ENCODE results near the gene KRT13.

Gene KRT13

GRCh38 chr17:41511116-41511515 lies 5.7 kb upstream of the KRT13 start:
- Histone ChIP-seq H3K4me2 (ENCODE audit: insufficient read depth, low read length, poor library complexity, severe bottlenecking) (no peak overlapping the region), H3K9ac (ENCODE audit: low read depth, low read length, poor library complexity) (no peak overlapping the region), H2AK5ac (ENCODE audit: low read depth, low read length) (no peak overlapping the region), H3K18ac (ENCODE audit: low read length) (no peak overlapping the region), H3K9me3 (replicated peaks in 1 of 2; ENCODE audit: control insufficient read depth in 2 of 2, insufficient read depth in 1 of 2, low read depth in 1 of 2, low read length in 2 of 2) (no peaks in the 10 kb centered on the region), H2BK5ac (ENCODE audit: low read length) (no peak overlapping the region), H3K14ac (ENCODE audit: low read length) (no peak overlapping the region), H3K27me3 (ENCODE audit: control insufficient read depth in 3 of 3, insufficient read depth in 3 of 3, low read depth in 1 of 3, low read length in 3 of 3) (peaks cover 0 to 6% (median 0%) of the 10 kb centered on the region in 3 experiments), H3K23ac (ENCODE audit: low read depth, low read length, poor library complexity) (no peak overlapping the region), H2BK12ac (ENCODE audit: low read length) (no peak overlapping the region), H2AFZ (ENCODE audit: low read length) (no peak overlapping the region), H2BK15ac (ENCODE audit: low read length) (no peak overlapping the region), H3K36me3 (replicated peaks in 1 of 2; ENCODE audit: control insufficient read depth in 2 of 2, insufficient read depth in 2 of 2, low read length in 2 of 2) (no peaks in the 10 kb centered on the region), H3K27ac (replicated peaks; ENCODE audit: low read length) (no peak overlapping the region), H2BK120ac (ENCODE audit: low read depth, low read length) (no peak overlapping the region), H3K79me1 (ENCODE audit: low read depth, low read length) (no peaks in the 10 kb centered on the region), H4K8ac (ENCODE audit: low read depth, low read length) (no peak overlapping the region), H3K4me3 (ENCODE audit: low read length in 2 of 2) (no peak overlapping the region), H3K4ac (ENCODE audit: low read length) (no peak overlapping the region), H3K4me1 (ENCODE audit: control insufficient read depth in 2 of 2, insufficient read depth in 1 of 2, low read depth in 1 of 2, low read length in 2 of 2) (peaks cover 0 to 2% of the 10 kb centered on the region in 2 donors), H4K91ac (ENCODE audit: low read depth, low read length, poor library complexity) (no peak overlapping the region)
- DNase-seq (ENCODE audit: low spot score): no peak
- WGBS, 2 donors (ENCODE audit: extremely low coverage in 2 of 2, insufficient read length in 2 of 2, insufficient replicate concordance in 1 of 2): no CpG with 5 or more reads among the region's 4 CpGs

DNA sequence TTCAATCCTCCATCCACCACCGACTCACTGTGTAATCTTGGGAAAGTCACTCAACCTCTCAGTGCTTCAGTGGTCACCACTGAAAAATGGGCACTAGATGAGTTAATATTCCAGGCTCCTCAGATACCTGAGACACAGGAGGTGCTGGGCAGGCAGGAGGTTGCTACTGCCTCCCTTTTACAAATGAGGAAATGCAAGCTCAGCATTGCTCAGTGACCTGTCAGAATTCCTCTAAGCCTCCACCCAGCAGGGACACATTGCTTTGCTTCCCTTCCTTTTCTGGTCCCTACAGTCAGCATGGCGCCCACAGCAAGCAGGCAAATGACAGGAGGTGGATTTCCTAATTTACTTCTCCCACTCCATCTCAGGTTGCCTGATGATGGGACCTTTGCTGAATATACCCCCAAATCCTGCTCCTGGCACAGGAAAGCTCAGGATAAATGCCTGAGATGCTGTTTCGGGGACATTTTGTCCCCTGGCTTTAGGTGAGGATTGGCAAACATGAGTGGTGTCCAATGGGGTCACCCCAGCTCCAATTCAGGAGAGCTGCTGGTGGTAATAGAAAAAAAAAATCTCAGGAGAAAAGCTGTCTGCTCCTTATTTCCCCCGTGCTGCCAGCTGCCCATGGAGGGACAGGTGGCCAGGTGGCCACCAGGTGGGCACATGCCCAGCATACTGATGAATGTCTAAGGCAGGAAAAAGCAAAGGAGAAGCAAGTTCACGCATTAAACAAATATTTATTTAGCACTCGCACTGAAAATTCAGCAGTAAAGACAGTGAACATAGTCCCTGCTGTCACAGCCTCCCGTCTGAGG lies 5.0 kb upstream of the KRT13 start:
- no peaks in the 10 kb centered on the region for H3K79me1 ChIP-seq (ENCODE audit: low read depth, low read length)
- H3K27me3 ChIP-seq (ENCODE audit: control insufficient read depth in 3 of 3, insufficient read depth in 3 of 3, low read depth in 1 of 3, low read length in 3 of 3): peaks cover 0 to 9% (median 0%) of the 10 kb centered on the region in 3 experiments
- H3K36me3 ChIP-seq (replicated peaks in 1 of 2; ENCODE audit: control insufficient read depth in 2 of 2, insufficient read depth in 2 of 2, low read length in 2 of 2): no peaks in the 10 kb centered on the region
- H2AK5ac ChIP-seq (ENCODE audit: low read depth, low read length): no peak overlapping the region
- no peak overlapping the region for H3K23ac ChIP-seq (ENCODE audit: low read depth, low read length, poor library complexity)
- H3K4me3 ChIP-seq (ENCODE audit: low read length in 2 of 2): no peak overlapping the region
- no peak overlapping the region for H3K4ac ChIP-seq (ENCODE audit: low read length)
- H3K4me1 ChIP-seq (ENCODE audit: control insufficient read depth in 2 of 2, insufficient read depth in 1 of 2, low read depth in 1 of 2, low read length in 2 of 2): peaks cover 0 to 2% of the 10 kb centered on the region in 2 donors
- H3K27ac ChIP-seq (replicated peaks; ENCODE audit: low read length): no peak overlapping the region
- no peak for DNase-seq (ENCODE audit: low spot score)
- no CpG with 5 or more reads among the region's 7 CpGs for WGBS, 2 donors (ENCODE audit: extremely low coverage in 2 of 2, insufficient read length in 2 of 2, insufficient replicate concordance in 1 of 2)
- H2BK12ac ChIP-seq (ENCODE audit: low read length): no peak overlapping the region
- H3K14ac ChIP-seq (ENCODE audit: low read length): no peak overlapping the region
- H2BK5ac ChIP-seq (ENCODE audit: low read length): no peak overlapping the region
- no peak overlapping the region for H2BK15ac ChIP-seq (ENCODE audit: low read length)
- H3K18ac ChIP-seq (ENCODE audit: low read length): no peak overlapping the region
- no peak overlapping the region for H4K8ac ChIP-seq (ENCODE audit: low read depth, low read length)
- no peak overlapping the region for H2BK120ac ChIP-seq (ENCODE audit: low read depth, low read length)
- no peak overlapping the region for H3K9ac ChIP-seq (ENCODE audit: low read depth, low read length, poor library complexity)
- H3K9me3 ChIP-seq (replicated peaks in 1 of 2; ENCODE audit: control insufficient read depth in 2 of 2, insufficient read depth in 1 of 2, low read depth in 1 of 2, low read length in 2 of 2): no peaks in the 10 kb centered on the region
- H4K91ac ChIP-seq (ENCODE audit: low read depth, low read length, poor library complexity): no peak overlapping the region
- no peak overlapping the region for H2AFZ ChIP-seq (ENCODE audit: low read length)
- H3K4me2 ChIP-seq (ENCODE audit: insufficient read depth, low read length, poor library complexity, severe bottlenecking): no peak overlapping the region

DNA sequence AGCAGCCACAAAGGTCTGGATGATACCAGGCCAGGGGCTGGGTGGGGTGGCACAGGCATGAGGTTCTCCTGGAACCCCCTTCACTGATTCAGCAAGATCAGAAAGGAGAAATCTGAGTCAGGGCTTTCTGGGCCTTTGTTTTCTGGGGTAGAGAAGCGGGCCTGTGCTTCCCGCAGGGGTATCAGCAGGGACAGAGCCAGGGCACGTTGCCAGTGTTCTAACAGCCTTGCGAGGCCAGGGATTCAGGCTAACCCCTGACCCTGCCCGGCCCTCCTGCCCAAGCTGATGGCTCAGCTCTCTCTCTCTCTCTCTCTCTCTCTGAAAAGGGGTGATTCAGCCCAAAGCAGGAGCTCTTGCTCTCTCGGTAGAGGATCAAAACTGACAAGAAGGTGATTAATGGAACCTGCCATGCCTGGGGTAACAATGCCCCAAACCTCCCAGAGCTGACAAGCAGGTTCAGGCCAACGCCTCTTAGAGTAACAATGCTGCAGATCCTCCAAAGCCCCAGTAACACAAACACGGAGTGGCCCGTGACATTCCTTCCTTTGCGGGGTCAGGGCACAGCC lies 2.0 kb upstream of the KRT13 start:
- WGBS, 2 donors (ENCODE audit: extremely low coverage in 2 of 2, insufficient read length in 2 of 2, insufficient replicate concordance in 1 of 2): no CpG with 5 or more reads among the region's 10 CpGs
- Histone ChIP-seq H3K9ac (ENCODE audit: low read depth, low read length, poor library complexity) (no peak overlapping the region), H3K4me2 (ENCODE audit: insufficient read depth, low read length, poor library complexity, severe bottlenecking) (no peak overlapping the region), H3K9me3 (replicated peaks in 1 of 2; ENCODE audit: control insufficient read depth in 2 of 2, insufficient read depth in 1 of 2, low read depth in 1 of 2, low read length in 2 of 2) (no peaks in the 10 kb centered on the region), H3K79me1 (ENCODE audit: low read depth, low read length) (no peaks in the 10 kb centered on the region), H3K4ac (ENCODE audit: low read length) (no peak overlapping the region), H3K18ac (ENCODE audit: low read length) (peak overlapping the region; percentile 51), H3K4me3 (ENCODE audit: low read length in 2 of 2) (no peak overlapping the region), H3K23ac (ENCODE audit: low read depth, low read length, poor library complexity) (no peak overlapping the region), H3K4me1 (ENCODE audit: control insufficient read depth in 2 of 2, insufficient read depth in 1 of 2, low read depth in 1 of 2, low read length in 2 of 2) (peaks cover 0 to 2% of the 10 kb centered on the region in 2 donors), H2AK5ac (ENCODE audit: low read depth, low read length) (no peak overlapping the region), H3K27ac (replicated peaks; ENCODE audit: low read length) (no peak overlapping the region), H2BK12ac (ENCODE audit: low read length) (no peak overlapping the region), H4K91ac (ENCODE audit: low read depth, low read length, poor library complexity) (no peak overlapping the region), H2AFZ (ENCODE audit: low read length) (no peak overlapping the region), H4K8ac (ENCODE audit: low read depth, low read length) (no peak overlapping the region), H2BK15ac (ENCODE audit: low read length) (no peak overlapping the region), H2BK5ac (ENCODE audit: low read length) (no peak overlapping the region), H3K36me3 (replicated peaks in 1 of 2; ENCODE audit: control insufficient read depth in 2 of 2, insufficient read depth in 2 of 2, low read length in 2 of 2) (no peaks in the 10 kb centered on the region), H3K14ac (ENCODE audit: low read length) (no peak overlapping the region), H2BK120ac (ENCODE audit: low read depth, low read length) (no peak overlapping the region), H3K27me3 (ENCODE audit: control insufficient read depth in 3 of 3, insufficient read depth in 3 of 3, low read depth in 1 of 3, low read length in 3 of 3) (peaks cover 0 to 10% (median 0%) of the 10 kb centered on the region in 3 experiments)
- DNase-seq (ENCODE audit: low spot score): no peak
